ENCODE results near the gene DRAM2. TPM values are rescaled to one million over a fixed set of nuclear protein-coding genes. Genes with fewer than 3 reads are reported as not detected.
"Not testable (repeated sequence)": the region's sequence is repeated elsewhere in the genome, so short reads cannot be mapped to it uniquely, and the experiment has no call there.

The DRAM2 gene
- total RNA-seq, 1 donor from 2014 or later: 59.6 TPM

- DNase-seq: not testable (repeated sequence)
Observed at GRCh38 chr1:111079329-111079728, 60.6 kb downstream of the DRAM2 start.

- not testable (repeated sequence) for DNase-seq
Observed at GRCh38 chr1:111077312-111077711, 62.6 kb downstream of the DRAM2 start.

Small RNA genes within 50 kb of the gene (small RNA-seq; reads per million reads assigned to genes)
- gene AL355816.1: not detected

Other genes starting within 250 kb of the DRAM2 start
- 21.1 TPM for gene LRIF1, start 176.2 kb downstream of the DRAM2 start, total RNA-seq
- gene CEPT1, start 130 bp upstream of the DRAM2 start, total RNA-seq: 51.0 TPM
- gene DENND2D, start 60.6 kb upstream of the DRAM2 start, total RNA-seq: 0.94 TPM
- 0.47 TPM for gene CHI3L2, start 87.6 kb upstream of the DRAM2 start, total RNA-seq
- gene CHIA, start 150.8 kb upstream of the DRAM2 start, total RNA-seq: not detected

Data from occipital lobe (tissue), 3 donors.